ENCODE measurements around the gene RBM34. TPM values are rescaled to one million over a fixed set of nuclear protein-coding genes. Genes with fewer than 3 reads are reported as not detected.
"Not testable (repeated sequence)": the region's sequence is repeated elsewhere in the genome, so short reads cannot be mapped to it uniquely, and the experiment has no call there.

Gene RBM34
- total RNA-seq: 10 to 100 TPM; 38.7 to 60.0 (median 46.1) TPM

- no peak for TF ChIP-seq CTCF (IDR thresholded peaks at IDR 0.05)
- peak in 1 of 2 donors; percentile 92 for TF ChIP-seq POLR2A (IDR thresholded peaks at IDR 0.05)
- DNase-seq (ENCODE audit: low spot score in 2 of 2): peak; percentile 90 to 98
- peak within 1 kb of the TSS; percentile 73 for H3K4me3 ChIP-seq (ENCODE audit: low read depth, poor library complexity, severe bottlenecking)
- intact Hi-C loops (cut with DNase I; ENCODE audit: low total_unique reads): no loop called here
- 0% methylated on average over 46 to 51 of the region's 52 CpGs for WGBS, 2 donors
These were observed at the start of gene RBM34 for GRCh38 chr1:235160957-235161684. Gene RBM34 (minus strand): TSS chr1:235161250. CDS start chr1:235161226, 24 bp downstream.

GRCh38 chr1:235207209-235207565 is 46.1 kb upstream of the RBM34 start:
- DNase-seq (ENCODE audit: low spot score in 2 of 2): no peak
- no peak overlapping the region for H3K4me3 ChIP-seq (ENCODE audit: low read depth, poor library complexity, severe bottlenecking)
- TF ChIP-seq CTCF (IDR thresholded peaks at IDR 0.05): no peak
- no peak for TF ChIP-seq POLR2A (IDR thresholded peaks at IDR 0.05)
- WGBS, 2 donors: 63 to 80% methylated on average over 2 of the region's 2 CpGs
- intact Hi-C loops (cut with DNase I; ENCODE audit: low total_unique reads): no loop called here

- TF ChIP-seq POLR2A (IDR thresholded peaks at IDR 0.05) (no peak), CTCF (IDR thresholded peaks at IDR 0.05) (no peak)
- intact Hi-C loops (cut with DNase I; ENCODE audit: low total_unique reads): no loop called here
- DNase-seq (ENCODE audit: low spot score in 2 of 2): no peak
- H3K4me3 ChIP-seq (ENCODE audit: low read depth, poor library complexity, severe bottlenecking): no peak overlapping the region
- WGBS, 2 donors: 86 to 91% methylated on average over 4 of the region's 4 CpGs
These were observed 45.6 kb upstream of the RBM34 start for GRCh38 chr1:235206533-235207208.

- 94 to 97% methylated on average over 3 of the region's 3 CpGs for WGBS, 2 donors
- no peak overlapping the region for H3K4me3 ChIP-seq (ENCODE audit: low read depth, poor library complexity, severe bottlenecking)
- no peak for DNase-seq (ENCODE audit: low spot score in 2 of 2)
- intact Hi-C loops (cut with DNase I; ENCODE audit: low total_unique reads): no loop called here
- TF ChIP-seq CTCF (IDR thresholded peaks at IDR 0.05) (no peak), POLR2A (IDR thresholded peaks at IDR 0.05) (no peak)
These were observed 44.6 kb upstream of the RBM34 start for GRCh38 chr1:235205687-235206086.

- no peak overlapping the region for H3K4me3 ChIP-seq (ENCODE audit: low read depth, poor library complexity, severe bottlenecking)
- intact Hi-C loops (cut with DNase I; ENCODE audit: low total_unique reads): no loop called here
- WGBS, 2 donors: 95% methylated on average over 1 of the region's 1 CpG
- TF ChIP-seq POLR2A (IDR thresholded peaks at IDR 0.05) (no peak), CTCF (IDR thresholded peaks at IDR 0.05) (no peak)
- no peak for DNase-seq (ENCODE audit: low spot score in 2 of 2)
These were observed 42.4 kb upstream of the RBM34 start for GRCh38 chr1:235203428-235203827.

- DNase-seq (ENCODE audit: low spot score in 2 of 2); H3K4me3 ChIP-seq (ENCODE audit: low read depth, poor library complexity, severe bottlenecking); intact Hi-C loops (cut with DNase I; ENCODE audit: low total_unique reads): not testable (repeated sequence)
- WGBS, 2 donors: 92 to 97% methylated on average over 5 of the region's 5 CpGs
These were observed 41.4 kb upstream of the RBM34 start for GRCh38 chr1:235202447-235202846.

Measured in lower leg skin (tissue), 4 donors.